ENCODE measurements around the gene POC1B. TPM values are rescaled to one million over a fixed set of nuclear protein-coding genes. Genes with fewer than 3 reads are reported as not detected.

The POC1B gene
- total and polyA plus RNA-seq, 2 donors (not counting 3 experiments of a cell fraction or from before 2014, with no cell fraction given) = 7.1 to 18.2 TPM

- FAIRE-seq = no peak
- ChIA-PET CTCF (interaction anchor here (1.2 to 1.6 kb wide), 2 partner anchors 12 to 509 kb away, joined by 3 read pairs; no protein-coding TSS in a partner anchor), POLR2A (interaction anchor here (0.7 kb wide), 1 partner anchor 774 kb away, joined by 5 read pairs; no protein-coding TSS in a partner anchor)
- Histone ChIP-seq H3K27ac (ENCODE audit: insufficient read depth, low read depth, low read length) (no peak overlapping the region), H3K4me2 (ENCODE audit: insufficient read depth, low read length) (no peak overlapping the region), H3K4me1 (ENCODE audit: control insufficient read depth, extremely low read depth, insufficient read depth, low read length) (peaks cover 2% of the 10 kb centered on the region), H3K9me1 (replicated peaks; ENCODE audit: control insufficient read depth, extremely low read depth, insufficient read depth, low read length) (no peaks in the 10 kb centered on the region), H4K20me1 (replicated peaks; ENCODE audit: control insufficient read depth, extremely low read depth, insufficient read depth, low read length) (no peaks in the 10 kb centered on the region), H2AFZ (ENCODE audit: low read depth, low read length) (no peak overlapping the region), H3K36me3 (ENCODE audit: control insufficient read depth in 2 of 2, extremely low read depth in 1 of 2, insufficient read depth in 2 of 2, low read length in 2 of 2) (no peaks in the 10 kb centered on the region), H3K9me3 (replicated peaks; ENCODE audit: control insufficient read depth, insufficient read depth, low read length) (no peaks in the 10 kb centered on the region), H3K79me2 (ENCODE audit: control insufficient read depth, insufficient read depth, low read length) (no peaks in the 10 kb centered on the region), H3K27me3 (ENCODE audit: control insufficient read depth in 2 of 2, insufficient read depth in 2 of 2, low read length in 2 of 2) (peaks cover 0 to 2% of the 10 kb centered on the region in 2 experiments), H3K4me3 (replicated peaks in 1 of 3; ENCODE audit: insufficient read depth in 1 of 3, low read depth in 1 of 3, low read length in 3 of 3) (no peak overlapping the region), H3K9ac (replicated peaks; ENCODE audit: extremely low read depth, insufficient read depth, low read length) (no peak overlapping the region)
- BruUV-seq (replicated peaks) = no TSS peak
- dilution Hi-C loops (cut with MboI; ENCODE audit: extremely low pct_ligation_motif_present, low sequenced_read_pairs) (no loop called here), intact Hi-C loops (cut with micrococcal nuclease) (no loop called here)
- DNase-seq (ENCODE audit: low read depth, low spot score) = peak; percentile 35
- no peak for TF ChIP-seq FOS (IDR thresholded peaks at IDR 0.05; ENCODE audit: borderline replicate concordance, insufficient read depth, low read length)
- TF ChIP-seq GATA2 (IDR thresholded peaks at IDR 0.05; ENCODE audit: insufficient read depth, insufficient read length, low read depth, low read length) = no peak
- TF ChIP-seq MAX (IDR thresholded peaks at IDR 0.05; ENCODE audit: insufficient read depth, insufficient read length) = no peak
- no peak for TF ChIP-seq EZH2 (IDR thresholded peaks at IDR 0.05; ENCODE audit: borderline replicate concordance, low read depth, low read length, severe bottlenecking)
- TF ChIP-seq MYC (IDR thresholded peaks at IDR 0.05; ENCODE audit: low read depth, low read length) = no peak
- no peak for TF ChIP-seq CTCF (IDR thresholded peaks at IDR 0.05; ENCODE audit: extremely low read depth in 1 of 2, insufficient read depth in 1 of 2, low read depth in 1 of 2, low read length in 2 of 2)
- no peak for TF ChIP-seq POLR2AphosphoS5 (IDR thresholded peaks at IDR 0.05; ENCODE audit: insufficient read depth, low read depth, low read length)
- no peak for TF ChIP-seq POLR2A (IDR thresholded peaks at IDR 0.05; ENCODE audit: low read depth, low read length)
- no peak for TF ChIP-seq JUN (IDR thresholded peaks at IDR 0.05; ENCODE audit: borderline replicate concordance, insufficient read depth, insufficient read length, low read depth)
Measured at GRCh38 chr12:89556976-89557375, 31.1 kb upstream of the POC1B start.

Measured in endothelial cell of umbilical vein (primary cell).